Neural crest cell (in vitro differentiated cells): ENCODE results near the gene COTL1. TPM values are rescaled to one million over a fixed set of nuclear protein-coding genes. Genes with fewer than 3 reads are reported as not detected.

Experiments
- DNase-seq: peaks from one replicate; pipeline ENCODE4 v3.0.0; 2021; ENCODE audit warnings: low read depth, mixed read lengths, low spot score
- H3K27ac Mint-ChIP-seq: one replicate; pipeline ENCODE4 v1.8.0; 2021; ENCODE audit warnings: mild to moderate bottlenecking, mixed read lengths; ENCODE audit not compliant: unreplicated experiment
- H3K27me3 Mint-ChIP-seq: 2 replicates; pipeline ENCODE4 v1.8.0; 2021; ENCODE audit warnings: low read depth, mild to moderate bottlenecking, mixed read lengths
- H3K36me3 Mint-ChIP-seq: 2 replicates; pipeline ENCODE4 v1.8.0; 2021; ENCODE audit warnings: low read depth, mild to moderate bottlenecking, mixed read lengths
- H3K4me1 Mint-ChIP-seq: 2 replicates; pipeline ENCODE4 v1.8.0; 2021; ENCODE audit warnings: mixed read lengths
- H3K4me3 Mint-ChIP-seq: one replicate; pipeline ENCODE4 v1.8.0; 2021; ENCODE audit warnings: mild to moderate bottlenecking, mixed read lengths
- H3K9me3 Mint-ChIP-seq: 2 replicates; pipeline ENCODE4 v1.8.0; 2021; ENCODE audit warnings: mixed read lengths
- total RNA-seq: library from RNA; stranded (reverse); gene quantifications from 2 replicates; pipeline ENCODE4 v1.2.1, GENCODE V29; 2021
- TF ChIP-seq, protein P1 (sequence below): fragments of 200-600 bp; sonication (generic); conservative IDR thresholded peaks from 2 replicates; pipeline ENCODE4 v1.5.0; 2021; ENCODE audit warnings: antibody characterized with exemption, mild to moderate bottlenecking

COTL1 gene
- total RNA-seq, 1 donor from 2014 or later: 357 TPM

DNA sequence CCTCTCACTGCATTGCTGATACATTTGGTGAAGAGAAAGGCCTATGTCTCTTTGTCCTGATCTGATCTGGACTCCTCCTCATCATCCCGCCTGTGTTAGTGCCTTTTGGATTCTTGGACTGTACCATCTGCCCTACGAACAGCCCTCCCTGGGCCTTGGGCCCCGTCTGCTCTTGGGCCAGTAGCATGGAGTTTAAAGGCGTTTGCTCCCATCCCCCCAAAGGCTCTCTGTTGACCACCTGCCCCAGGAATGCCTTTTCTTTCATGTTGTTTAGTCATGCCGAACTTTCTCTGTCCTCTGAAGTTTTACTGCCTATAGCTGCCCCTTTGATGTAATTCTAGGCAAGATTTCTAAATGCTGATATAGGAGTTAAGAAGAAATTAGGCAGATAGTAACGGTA, 82.5 kb downstream of the COTL1 start:
- peaks cover 1% of the 10 kb centered on the region for H3K36me3 Mint-ChIP-seq
- H3K9me3 Mint-ChIP-seq: no peaks in the 10 kb centered on the region
- peak overlapping the region; percentile 99 for H3K27ac Mint-ChIP-seq
- no peaks in the 10 kb centered on the region for H3K27me3 Mint-ChIP-seq
- DNase-seq: no peak
- peak overlapping the region; percentile 66 for H3K4me3 Mint-ChIP-seq
- H3K4me1 Mint-ChIP-seq: peaks cover 74% of the 10 kb centered on the region
- TF ChIP-seq, protein P1, sequence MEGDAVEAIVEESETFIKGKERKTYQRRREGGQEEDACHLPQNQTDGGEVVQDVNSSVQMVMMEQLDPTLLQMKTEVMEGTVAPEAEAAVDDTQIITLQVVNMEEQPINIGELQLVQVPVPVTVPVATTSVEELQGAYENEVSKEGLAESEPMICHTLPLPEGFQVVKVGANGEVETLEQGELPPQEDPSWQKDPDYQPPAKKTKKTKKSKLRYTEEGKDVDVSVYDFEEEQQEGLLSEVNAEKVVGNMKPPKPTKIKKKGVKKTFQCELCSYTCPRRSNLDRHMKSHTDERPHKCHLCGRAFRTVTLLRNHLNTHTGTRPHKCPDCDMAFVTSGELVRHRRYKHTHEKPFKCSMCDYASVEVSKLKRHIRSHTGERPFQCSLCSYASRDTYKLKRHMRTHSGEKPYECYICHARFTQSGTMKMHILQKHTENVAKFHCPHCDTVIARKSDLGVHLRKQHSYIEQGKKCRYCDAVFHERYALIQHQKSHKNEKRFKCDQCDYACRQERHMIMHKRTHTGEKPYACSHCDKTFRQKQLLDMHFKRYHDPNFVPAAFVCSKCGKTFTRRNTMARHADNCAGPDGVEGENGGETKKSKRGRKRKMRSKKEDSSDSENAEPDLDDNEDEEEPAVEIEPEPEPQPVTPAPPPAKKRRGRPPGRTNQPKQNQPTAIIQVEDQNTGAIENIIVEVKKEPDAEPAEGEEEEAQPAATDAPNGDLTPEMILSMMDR: no peak

DNA sequence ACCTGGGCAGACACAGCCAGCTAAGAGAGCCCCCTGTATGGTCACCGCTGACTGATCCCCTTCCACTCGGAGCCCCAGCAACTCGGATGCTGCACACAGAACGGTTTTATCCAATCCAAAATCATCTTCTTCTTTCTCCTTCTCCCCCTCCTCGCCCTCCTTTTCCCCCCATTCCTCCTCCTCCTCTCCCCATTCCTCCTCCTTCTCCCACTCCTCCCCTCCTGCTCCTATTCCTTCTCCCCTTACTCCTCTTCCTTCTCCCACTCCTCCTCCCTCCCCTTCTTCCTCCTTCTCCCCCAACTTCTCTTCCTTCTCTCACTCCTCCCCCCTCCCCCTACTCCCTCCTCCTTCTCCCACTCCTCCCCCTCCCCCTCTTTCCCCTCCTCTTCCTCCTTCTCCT, 83.1 kb downstream of the COTL1 start:
- Mint-ChIP-seq H3K27me3 (no peaks in the 10 kb centered on the region), H3K27ac (no peak overlapping the region), H3K36me3 (peaks cover 6% of the 10 kb centered on the region), H3K4me3 (peak overlapping the region; percentile 66), H3K9me3 (peaks cover 3% of the 10 kb centered on the region), H3K4me1 (peaks cover 72% of the 10 kb centered on the region)
- TF ChIP-seq, protein P1: no peak
- DNase-seq: no peak

DNA sequence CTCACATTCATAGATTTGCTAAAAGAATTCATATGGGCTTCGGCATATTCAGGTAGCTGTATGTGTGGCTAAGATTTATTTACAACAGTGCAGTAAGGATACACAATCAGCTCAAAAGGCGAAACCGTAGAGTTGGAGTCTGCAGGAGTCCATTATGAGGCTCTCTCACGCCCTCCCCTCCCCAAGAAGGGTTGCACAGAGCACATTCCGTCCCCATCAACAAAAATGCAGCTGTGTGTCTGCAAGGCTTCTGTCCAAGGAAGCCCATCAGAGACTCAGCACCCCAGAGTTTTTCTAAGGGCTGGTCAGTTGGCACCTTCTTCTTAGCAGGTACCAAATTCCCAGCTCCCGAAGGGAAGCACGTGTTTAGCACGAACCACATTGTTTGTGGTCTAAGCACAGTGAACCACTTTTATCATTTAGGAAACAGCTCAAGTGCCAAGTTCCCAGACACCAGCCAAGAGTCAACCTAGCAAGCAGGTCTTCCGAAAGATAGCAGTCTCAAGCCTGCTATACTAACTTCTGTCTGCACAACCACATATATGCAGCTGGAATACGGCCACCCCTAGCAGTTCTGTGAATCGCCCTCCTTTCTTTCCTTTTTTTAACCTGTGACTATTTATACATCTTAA, 84.9 kb downstream of the COTL1 start:
- DNase-seq: no peak
- peak overlapping the region; percentile 66 for H3K4me3 Mint-ChIP-seq
- H3K36me3 Mint-ChIP-seq: peaks cover 12% of the 10 kb centered on the region
- H3K9me3 Mint-ChIP-seq: peaks cover 11% of the 10 kb centered on the region
- peak overlapping the region; percentile 98 for H3K27ac Mint-ChIP-seq
- TF ChIP-seq, protein P1: no peak
- peaks cover 62% of the 10 kb centered on the region for H3K4me1 Mint-ChIP-seq
- no peaks in the 10 kb centered on the region for H3K27me3 Mint-ChIP-seq

DNA sequence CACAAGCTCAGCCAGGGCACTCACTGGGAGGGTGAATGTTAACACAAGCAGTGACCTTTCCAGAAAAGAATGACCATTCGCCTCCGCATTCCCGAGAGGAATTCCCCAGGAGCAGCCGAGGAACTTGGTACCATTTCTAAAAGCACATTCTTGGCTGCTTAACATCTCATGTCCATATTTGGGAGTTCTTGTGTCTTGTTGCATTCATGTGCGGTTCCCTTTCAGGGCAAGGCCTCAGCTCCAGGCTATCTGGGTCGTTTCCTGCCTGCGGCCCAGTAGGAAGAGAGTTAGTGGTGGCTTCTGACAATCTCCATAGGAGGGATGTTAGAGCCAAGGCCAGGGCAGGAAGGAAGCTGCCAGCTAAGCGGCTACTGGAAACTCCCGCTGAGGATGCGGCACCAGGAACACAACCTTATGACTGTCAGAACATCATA, 85.6 kb downstream of the COTL1 start:
- Mint-ChIP-seq H3K4me1 (peaks cover 62% of the 10 kb centered on the region), H3K27ac (peak overlapping the region; percentile 98), H3K4me3 (peak overlapping the region; percentile 66), H3K27me3 (no peaks in the 10 kb centered on the region), H3K36me3 (peaks cover 12% of the 10 kb centered on the region), H3K9me3 (peaks cover 11% of the 10 kb centered on the region)
- DNase-seq: no peak
- TF ChIP-seq, protein P1: no peak

DNA sequence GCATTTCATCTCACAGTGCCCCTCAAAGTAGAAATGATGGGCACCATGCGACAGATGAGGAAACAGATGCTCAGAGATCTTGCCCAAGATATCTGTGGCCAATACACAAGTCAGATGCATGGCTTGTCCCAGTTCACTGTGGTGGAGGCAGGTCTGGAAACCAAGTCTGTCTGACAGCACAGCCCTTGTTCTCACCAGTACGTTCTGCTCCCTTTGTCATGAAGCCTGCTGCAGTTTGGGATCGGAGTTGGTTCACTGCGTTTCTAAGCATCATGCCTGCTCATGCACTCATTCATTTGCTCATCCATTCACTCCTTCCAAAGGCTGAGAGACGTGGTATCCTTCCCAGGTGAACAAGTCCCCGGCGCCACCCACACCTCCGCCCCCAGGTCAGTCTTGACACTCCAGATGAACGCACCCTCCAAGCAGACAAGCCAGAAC, 86.2 kb downstream of the COTL1 start:
- peak overlapping the region; percentile 66 for H3K4me3 Mint-ChIP-seq
- H3K27me3 Mint-ChIP-seq: no peaks in the 10 kb centered on the region
- H3K9me3 Mint-ChIP-seq: peaks cover 11% of the 10 kb centered on the region

More for the DNA sequence above, 86.2 kb downstream of the COTL1 start:
- Mint-ChIP-seq H3K36me3 (peaks cover 12% of the 10 kb centered on the region), H3K4me1 (peaks cover 62% of the 10 kb centered on the region), H3K27ac (peak overlapping the region; percentile 98)
- TF ChIP-seq, protein P1: no peak
- no peak for DNase-seq
